ENCODE measurements around the gene GNB5.

The GNB5 gene

GRCh38 chr15:52080706-52081392, 110.3 kb downstream of the GNB5 start:
- Histone ChIP-seq H3K27ac (no peak overlapping the region), H3K4me3 (no peak overlapping the region)

GRCh38 chr15:52080031-52080430, 111.2 kb downstream of the GNB5 start:
- no peak overlapping the region for H3K27ac ChIP-seq
- no peak overlapping the region for H3K4me3 ChIP-seq

DNA sequence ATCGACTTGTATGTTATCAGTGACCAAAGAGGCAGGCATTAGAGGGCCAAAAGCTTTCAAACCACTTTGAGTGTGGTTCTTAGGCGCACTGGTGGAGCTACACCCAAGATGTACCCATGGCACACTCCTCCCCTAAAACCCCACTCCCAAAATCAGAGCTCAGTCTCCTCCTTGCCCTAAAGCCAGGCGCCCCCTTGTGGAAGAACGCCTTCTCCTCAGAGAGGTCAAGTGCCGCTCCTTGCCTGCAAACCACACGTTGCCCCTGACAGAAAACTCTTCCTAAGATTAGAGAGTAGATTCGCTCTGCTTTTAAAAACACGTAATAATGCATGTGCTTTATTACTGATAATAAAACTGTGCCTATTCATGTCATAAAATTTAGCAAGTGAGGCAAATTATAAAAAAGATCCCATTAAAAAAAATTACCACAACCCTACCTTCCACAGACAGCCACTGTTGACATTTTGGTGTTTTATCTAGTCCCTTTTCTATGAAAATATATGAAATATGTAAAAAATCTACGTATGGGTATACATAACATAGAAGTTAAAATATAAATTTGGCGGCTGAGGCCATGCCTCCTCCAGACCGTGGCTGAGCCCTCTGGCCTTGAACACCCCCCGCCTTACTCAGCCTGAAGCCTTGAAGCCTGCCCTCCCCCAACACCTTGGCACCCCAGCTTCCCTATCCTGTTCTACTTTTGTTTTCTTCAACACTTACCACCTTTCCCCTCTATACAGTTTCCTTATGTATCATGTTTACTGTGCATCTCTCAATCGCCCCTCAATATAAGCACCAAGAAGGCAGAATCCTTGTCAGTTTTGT, 112.1 kb downstream of the GNB5 start:
- H3K27ac ChIP-seq, result peak overlapping the region in 8 of 21 experiments; percentile 18 to 91 (median 79)
- H3K4me3 ChIP-seq, result no peak overlapping the region

- H3K27ac ChIP-seq, result peak overlapping the region in 18 of 21 experiments; percentile 18 to 91 (median 78)
Measured at GRCh38 chr15:52078197-52078875, 112.9 kb downstream of the GNB5 start.

GRCh38 chr15:52076889-52077781, 114.1 kb downstream of the GNB5 start:
- Histone ChIP-seq H3K4me3 (no peak overlapping the region), H3K27ac (peak overlapping the region in 20 of 21 experiments; percentile 66 to 91 (median 78))

More at GRCh38 chr15:52078197-52078875, 112.9 kb downstream of the GNB5 start:
- H3K4me3 ChIP-seq, result no peak overlapping the region

- H3K27ac ChIP-seq, result peak overlapping the region in 18 of 21 experiments; percentile 3 to 81 (median 66)
- H3K4me3 ChIP-seq, result no peak overlapping the region
Measured at GRCh38 chr15:52071570-52071969, 119.6 kb downstream of the GNB5 start.

DNA sequence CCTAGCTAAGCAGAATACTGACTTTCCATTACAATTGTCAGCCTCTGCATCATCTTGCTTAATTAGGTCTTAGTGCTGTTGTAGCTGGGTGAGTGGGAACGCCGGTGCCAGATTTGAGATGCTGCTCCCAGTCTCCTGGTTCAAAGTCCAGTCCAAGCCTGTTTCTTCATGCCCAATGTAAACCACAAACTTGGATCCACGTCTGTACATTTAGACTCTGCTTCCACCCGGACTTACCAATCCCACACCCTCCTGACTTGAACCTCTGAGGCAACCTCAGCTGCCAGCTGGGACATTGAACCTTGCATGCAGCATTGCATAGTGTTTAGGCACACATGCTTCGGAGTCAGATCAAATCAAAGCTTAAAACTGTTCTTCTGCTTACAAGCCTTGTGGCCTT, 121.6 kb downstream of the GNB5 start:
- H3K27ac ChIP-seq, result peak overlapping the region in 15 of 21 experiments; percentile 15 to 81 (median 62)
- no peak overlapping the region for H3K4me3 ChIP-seq

- peak overlapping the region in 11 of 21 experiments; percentile 1 to 81 (median 49) for H3K27ac ChIP-seq
Measured at GRCh38 chr15:52068004-52068615, 123.1 kb downstream of the GNB5 start.

GRCh38 chr15:52067545-52067926, 123.7 kb downstream of the GNB5 start:
- H3K27ac ChIP-seq, result peak overlapping the region in 11 of 21 experiments; percentile 1 to 72 (median 26)

More at GRCh38 chr15:52068004-52068615, 123.1 kb downstream of the GNB5 start:
- H3K4me3 ChIP-seq, result no peak overlapping the region

GRCh38 chr15:52066842-52067544, 124.2 kb downstream of the GNB5 start:
- peak overlapping the region in 11 of 21 experiments; percentile 1 to 72 (median 26) for H3K27ac ChIP-seq

More at GRCh38 chr15:52067545-52067926, 123.7 kb downstream of the GNB5 start:
- H3K4me3 ChIP-seq, result no peak overlapping the region

More at GRCh38 chr15:52066842-52067544, 124.2 kb downstream of the GNB5 start:
- no peak overlapping the region for H3K4me3 ChIP-seq
